GM13976 (cell line): Measurements from ENCODE around the gene MSH3.

Experiments used
- DNase-seq: peaks from one replicate; pipeline ENCODE4 v3.0.0; 2012; ENCODE audit warnings: low spot score
- in situ Hi-C: fragments of 300-500 bp; cut with MboI; formaldehyde crosslinking; loops from one replicate; pipeline ENCODE4 v1.12.0; 2022; ENCODE audit warnings: low sequenced_read_pairs, mixed read lengths, inconsistent platforms; ENCODE audit not compliant: unreplicated experiment
- TF ChIP-seq, protein P1 (sequence below): IDR thresholded peaks from 2 replicates; pipeline ENCODE4 v1.5.1; 2012; ENCODE audit warnings: borderline replicate concordance, mild to moderate bottlenecking; ENCODE audit not compliant: insufficient read depth; ENCODE audit errors: extremely low read depth, missing control alignments, control extremely low read depth

The MSH3 gene

DNA sequence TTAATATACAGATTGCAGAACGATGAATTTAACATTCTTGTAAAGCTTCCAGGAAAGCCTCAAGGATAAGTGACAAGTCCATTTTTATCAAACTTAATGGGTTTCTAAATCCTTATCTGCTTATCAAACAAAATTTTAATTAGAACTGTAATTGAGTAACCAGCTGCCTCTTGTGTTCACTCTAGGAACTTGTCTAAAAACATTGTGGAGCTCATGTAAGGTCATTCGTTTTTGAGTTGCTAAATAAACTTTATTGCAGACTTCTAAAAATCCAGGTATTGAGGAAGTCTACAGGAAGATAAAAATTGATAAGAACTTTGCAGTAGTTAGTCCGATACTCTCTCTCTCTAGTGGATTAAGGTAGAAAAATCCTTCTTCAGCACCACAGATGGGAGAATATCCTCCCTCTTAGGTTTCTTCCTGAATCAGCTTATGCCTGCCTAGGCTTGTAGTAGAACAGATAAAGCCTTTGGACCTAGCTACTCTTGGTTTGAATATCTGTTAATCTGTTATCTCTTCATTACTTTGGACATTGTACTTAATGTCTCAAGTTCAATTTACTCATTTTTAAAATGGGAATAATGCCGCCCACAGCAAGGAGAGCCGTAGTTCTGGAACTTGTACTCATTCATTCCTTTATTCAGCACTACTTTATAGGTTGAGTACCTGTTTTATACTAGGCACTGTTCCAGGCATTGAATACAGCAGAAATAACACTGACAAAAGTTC is 60.3 kb downstream of the MSH3 start:
- in situ Hi-C loops: no loop called here
- DNase-seq: no peak
- TF ChIP-seq, protein P1, sequence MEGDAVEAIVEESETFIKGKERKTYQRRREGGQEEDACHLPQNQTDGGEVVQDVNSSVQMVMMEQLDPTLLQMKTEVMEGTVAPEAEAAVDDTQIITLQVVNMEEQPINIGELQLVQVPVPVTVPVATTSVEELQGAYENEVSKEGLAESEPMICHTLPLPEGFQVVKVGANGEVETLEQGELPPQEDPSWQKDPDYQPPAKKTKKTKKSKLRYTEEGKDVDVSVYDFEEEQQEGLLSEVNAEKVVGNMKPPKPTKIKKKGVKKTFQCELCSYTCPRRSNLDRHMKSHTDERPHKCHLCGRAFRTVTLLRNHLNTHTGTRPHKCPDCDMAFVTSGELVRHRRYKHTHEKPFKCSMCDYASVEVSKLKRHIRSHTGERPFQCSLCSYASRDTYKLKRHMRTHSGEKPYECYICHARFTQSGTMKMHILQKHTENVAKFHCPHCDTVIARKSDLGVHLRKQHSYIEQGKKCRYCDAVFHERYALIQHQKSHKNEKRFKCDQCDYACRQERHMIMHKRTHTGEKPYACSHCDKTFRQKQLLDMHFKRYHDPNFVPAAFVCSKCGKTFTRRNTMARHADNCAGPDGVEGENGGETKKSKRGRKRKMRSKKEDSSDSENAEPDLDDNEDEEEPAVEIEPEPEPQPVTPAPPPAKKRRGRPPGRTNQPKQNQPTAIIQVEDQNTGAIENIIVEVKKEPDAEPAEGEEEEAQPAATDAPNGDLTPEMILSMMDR: no peak

DNA sequence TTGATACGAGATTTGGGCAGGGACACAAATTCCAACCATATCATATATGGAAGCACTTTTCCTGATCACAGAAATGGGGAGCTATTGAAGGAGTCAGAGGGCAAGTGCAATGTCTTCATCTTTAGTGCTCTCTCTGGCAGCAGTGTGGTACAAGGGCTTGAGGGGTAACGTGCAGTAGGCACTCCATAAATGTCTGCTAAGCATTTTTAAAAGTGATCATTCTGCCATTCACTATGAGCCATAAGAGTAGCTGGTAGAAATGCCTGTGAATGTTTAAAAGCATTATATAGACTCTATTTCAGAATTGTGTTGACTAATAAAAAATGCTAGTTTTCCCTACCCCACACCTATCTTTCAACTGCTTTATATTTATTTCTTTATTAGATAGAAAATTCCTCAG is 61.4 kb downstream of the MSH3 start:
- TF ChIP-seq, protein P1: no peak
- in situ Hi-C loops: no loop called here
- DNase-seq: no peak

DNA sequence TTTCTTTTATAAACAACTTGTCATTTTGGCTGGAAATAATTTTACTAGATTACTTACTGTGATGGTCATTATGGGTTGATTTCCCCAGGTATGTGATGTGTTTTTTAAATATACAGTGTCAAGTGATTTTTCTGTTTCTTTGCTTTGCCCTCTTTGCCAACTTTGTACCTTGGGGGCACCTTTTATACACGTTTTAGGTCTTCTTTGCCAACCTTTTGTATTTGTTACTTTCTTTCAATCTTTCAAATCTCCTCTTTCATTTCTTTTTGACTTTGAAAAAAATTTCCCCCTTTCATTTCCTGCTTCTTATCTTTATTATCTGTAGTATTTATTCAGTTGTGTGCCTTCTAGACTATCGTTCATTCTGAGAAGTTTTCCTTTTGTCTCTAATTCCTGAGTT is 65.7 kb downstream of the MSH3 start:
- in situ Hi-C loops: no loop called here
- TF ChIP-seq, protein P1: no peak

DNA sequence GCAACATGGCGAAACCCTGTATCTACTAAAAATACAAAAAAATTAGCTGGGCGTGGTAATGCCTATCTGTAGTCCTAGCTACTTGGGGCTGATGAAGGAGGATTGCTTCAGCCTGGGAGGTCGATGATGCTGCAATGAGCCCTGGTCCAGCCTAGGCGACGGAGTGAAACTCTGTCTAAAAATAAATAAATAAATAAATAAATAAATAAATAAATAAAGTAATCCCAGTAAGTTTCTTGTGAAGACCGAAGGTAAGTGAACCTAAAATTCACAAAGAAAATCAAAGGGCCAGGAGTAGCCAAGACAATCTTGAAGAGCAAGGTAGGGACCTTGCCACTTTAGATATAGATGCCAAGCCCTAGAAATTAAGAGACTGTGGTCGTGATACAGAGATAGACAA is 68.5 kb downstream of the MSH3 start:
- in situ Hi-C loops: no loop called here
- TF ChIP-seq, protein P1: no peak
- DNase-seq: no peak

More for the DNA sequence above, 65.7 kb downstream of the MSH3 start:
- no peak for DNase-seq

DNA sequence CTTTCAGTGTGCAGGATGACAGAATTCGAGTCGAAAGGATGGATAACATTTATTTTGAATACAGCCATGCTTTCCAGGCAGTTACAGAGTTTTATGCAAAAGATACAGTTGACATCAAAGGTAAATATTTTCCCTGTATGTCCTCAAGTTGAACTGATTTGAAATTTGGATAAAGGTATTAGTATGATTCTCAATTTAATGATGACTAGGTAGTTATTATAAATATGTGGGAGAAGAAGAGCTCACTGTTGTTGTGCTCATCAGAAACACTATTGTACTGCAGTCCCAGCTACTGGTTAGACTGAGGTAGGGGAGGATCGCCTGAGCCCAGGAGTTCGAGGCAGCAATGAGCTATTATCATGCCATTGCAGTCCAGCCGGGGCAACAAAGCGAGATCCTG is 71.0 kb downstream of the MSH3 start:
- in situ Hi-C loops: no loop called here
- TF ChIP-seq, protein P1: no peak

DNA sequence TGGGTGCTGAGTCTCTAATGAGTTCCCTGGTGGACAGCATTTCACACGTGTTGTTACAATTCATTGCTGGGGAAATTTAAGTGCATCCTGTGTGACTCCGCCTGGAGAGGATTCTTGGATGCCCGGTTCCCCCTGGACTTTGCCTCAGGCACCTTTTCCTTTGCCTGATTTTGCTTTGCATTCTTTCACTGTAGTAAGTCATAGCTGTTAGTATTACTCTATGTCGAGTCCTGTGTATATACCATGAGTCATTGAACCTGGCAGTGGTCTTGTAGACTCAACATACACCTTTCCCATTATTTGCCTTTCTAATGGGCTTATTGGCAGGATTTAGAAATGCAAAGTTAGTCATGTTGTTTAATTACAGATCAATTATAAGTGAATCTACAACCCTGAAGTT is 82.3 kb downstream of the MSH3 start:
- DNase-seq: no peak
- in situ Hi-C loops: no loop called here
- TF ChIP-seq, protein P1: no peak

More for the DNA sequence above, 71.0 kb downstream of the MSH3 start:
- no peak for DNase-seq

DNA sequence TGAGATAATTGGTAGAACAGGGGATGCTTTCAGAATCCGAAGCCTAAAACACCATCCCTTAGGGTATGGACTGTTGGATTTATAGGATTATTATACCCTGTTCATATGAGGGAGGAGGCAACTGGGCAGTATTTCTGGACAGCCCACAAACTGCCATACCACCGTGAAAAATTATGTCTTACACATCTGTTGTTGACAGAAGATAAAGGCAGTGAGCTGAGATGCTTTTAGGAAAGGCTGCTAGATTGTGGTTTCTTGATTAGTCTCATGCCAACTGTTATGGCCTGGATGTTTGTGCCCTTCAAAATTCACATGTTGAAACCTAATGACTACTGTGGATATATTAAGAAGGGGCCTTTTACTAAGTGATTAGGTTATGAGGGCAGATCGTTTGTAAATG is 84.0 kb downstream of the MSH3 start:
- no peak for DNase-seq
- TF ChIP-seq, protein P1: no peak
- in situ Hi-C loops: no loop called here
